H1 (cell line): Measurements from ENCODE around the gene INO80. TPM values are rescaled to one million over a fixed set of nuclear protein-coding genes. Genes with fewer than 3 reads are reported as not detected.

ENCODE experiments used
- CEBPB ChIP-seq: IDR thresholded peaks from 2 replicates; pipeline ENCODE4 v1.6.1; 2012; ENCODE audit warnings: low read depth, low read length
- CHD2 ChIP-seq: IDR thresholded peaks from 2 replicates; pipeline ENCODE4 v1.6.1; 2012; ENCODE audit warnings: low read length, improper control_type of control experiment
- CTBP2 ChIP-seq: IDR thresholded peaks from 2 replicates; pipeline ENCODE4 v1.7.0; 2011; ENCODE audit warnings: borderline replicate concordance, mild to moderate bottlenecking, moderate library complexity, mixed read lengths, low read length; ENCODE audit not compliant: insufficient read depth, insufficient read length
- EGR1 ChIP-seq: IDR thresholded peaks from 2 replicates; pipeline ENCODE4 v1.6.1; 2011; ENCODE audit warnings: low read depth, low read length, borderline replicate concordance
- GABPA ChIP-seq: IDR thresholded peaks from 2 replicates; pipeline ENCODE4 v1.6.1; 2011; ENCODE audit warnings: mild to moderate bottlenecking, low read length, moderate library complexity, borderline replicate concordance; ENCODE audit not compliant: insufficient read depth
- KDM1A ChIP-seq: fragments of 200-600, 300-600 bp; sonication (generic); IDR thresholded peaks from 2 replicates; pipeline ENCODE4 v1.7.1; 2016; ENCODE audit warnings: mild to moderate bottlenecking, low read length, borderline replicate concordance
- KDM4A ChIP-seq: IDR thresholded peaks from one replicate; pipeline ENCODE4 v1.7.1; 2012; ENCODE audit warnings: low read depth, mild to moderate bottlenecking, moderate library complexity, low read length, inconsistent platforms; ENCODE audit not compliant: severe bottlenecking
- MAFK ChIP-seq: IDR thresholded peaks from 2 replicates; pipeline ENCODE4 v1.6.1; 2012; ENCODE audit warnings: low read depth, mild to moderate bottlenecking, improper control_type of control experiment, low read length
- PHF8 ChIP-seq: fragments of 200-600 bp; sonication (generic); conservative IDR thresholded peaks from 2 replicates; pipeline ENCODE4 v1.7.1; 2012; ENCODE audit warnings: low read depth, mild to moderate bottlenecking, inconsistent platforms, low read length, moderate library complexity
- RAD21 ChIP-seq, 2 experiments: IDR thresholded peaks in 1 of 2; conservative IDR thresholded peaks in 1 of 2; 2 replicates each; pipeline ENCODE4 v1.6.1; 2011; ENCODE audit warnings: low read depth in 2 of 2, low read length in 2 of 2, improper control_type of control experiment in 1 of 2, inconsistent platforms in 1 of 2, mild to moderate bottlenecking in 1 of 2, moderate library complexity in 1 of 2
- RFX5 ChIP-seq: IDR thresholded peaks from 2 replicates; pipeline ENCODE4 v1.6.1; 2011; ENCODE audit warnings: low read depth, low read length, improper control_type of control experiment, borderline replicate concordance
- SP1 ChIP-seq: IDR thresholded peaks from 2 replicates; pipeline ENCODE4 v1.6.1; 2011; ENCODE audit warnings: low read depth, low read length
- SP2 ChIP-seq: IDR thresholded peaks from 2 replicates; pipeline ENCODE4 v1.6.1; 2012; ENCODE audit warnings: mild to moderate bottlenecking, low read length, inconsistent platforms
- SUZ12 ChIP-seq: fragments of 200-600 bp; sonication (generic); IDR thresholded peaks from 2 replicates; pipeline ENCODE4 v1.6.1; 2012; ENCODE audit warnings: mild to moderate bottlenecking, inconsistent platforms, low read length, moderate library complexity, mixed read lengths
- TBP ChIP-seq: IDR thresholded peaks from 2 replicates; pipeline ENCODE4 v1.6.1; 2011; ENCODE audit warnings: low read depth, low read length, improper control_type of control experiment
- TCF12 ChIP-seq: IDR thresholded peaks from 2 replicates; pipeline ENCODE4 v1.6.1; 2011; ENCODE audit warnings: low read depth, mild to moderate bottlenecking, low read length
- TEAD4 ChIP-seq: IDR thresholded peaks from 2 replicates; pipeline ENCODE4 v1.6.1; 2012; ENCODE audit warnings: low read depth, low read length, inconsistent platforms, mixed read lengths
- USF2 ChIP-seq: IDR thresholded peaks from 2 replicates; pipeline ENCODE4 v1.6.1; 2011; ENCODE audit warnings: low read length, improper control_type of control experiment
- polyA plus RNA-seq, 7 experiments: library from polyadenylated mRNA; depleted of rRNA in 3 of 7; stranded (reverse) in 5 of 7; unstranded in 2 of 7; fragments of >200 nt in 5 of 7; fragments of 200-250 nt in 2 of 7; gene quantifications; 1 replicate in 5 of 7; 2 replicates in 1 of 7; 4 replicates in 1 of 7; pipeline versions ENCODE4 v1.2.1 to v1.2.3, GENCODE V29; 2011 to 2013; ENCODE audit warnings: missing spikeins in 2 of 7, mixed read lengths in 2 of 7
- total RNA-seq: library from RNA; stranded (reverse); fragmentation: NEBNext Ultra II Directional; extraction: Animal tissue kit (Norgen Biotek cat#: 25700); gene quantifications from 2 replicates; pipeline ENCODE4 v1.2.1, GENCODE V29; 2021
- TF ChIP-seq, protein P1 (sequence below), 3 experiments: IDR thresholded peaks; 1 replicate in 2 of 3; 2 replicates in 1 of 3; pipeline versions ENCODE4 v1.5.1 to v1.6.1; 2011; ENCODE audit warnings: low read length in 3 of 3, mild to moderate bottlenecking in 3 of 3, inconsistent platforms in 2 of 3, low read depth in 1 of 3, moderate library complexity in 1 of 3; ENCODE audit not compliant: insufficient read depth in 1 of 3; ENCODE audit errors: control extremely low read depth in 1 of 3

INO80 gene
- total and polyA plus RNA-seq, 2 of the 8 experiments (the other 6 are each of a cell fraction or from before 2014, with no cell fraction given), result 4.3 to 24.5 TPM

DNA sequence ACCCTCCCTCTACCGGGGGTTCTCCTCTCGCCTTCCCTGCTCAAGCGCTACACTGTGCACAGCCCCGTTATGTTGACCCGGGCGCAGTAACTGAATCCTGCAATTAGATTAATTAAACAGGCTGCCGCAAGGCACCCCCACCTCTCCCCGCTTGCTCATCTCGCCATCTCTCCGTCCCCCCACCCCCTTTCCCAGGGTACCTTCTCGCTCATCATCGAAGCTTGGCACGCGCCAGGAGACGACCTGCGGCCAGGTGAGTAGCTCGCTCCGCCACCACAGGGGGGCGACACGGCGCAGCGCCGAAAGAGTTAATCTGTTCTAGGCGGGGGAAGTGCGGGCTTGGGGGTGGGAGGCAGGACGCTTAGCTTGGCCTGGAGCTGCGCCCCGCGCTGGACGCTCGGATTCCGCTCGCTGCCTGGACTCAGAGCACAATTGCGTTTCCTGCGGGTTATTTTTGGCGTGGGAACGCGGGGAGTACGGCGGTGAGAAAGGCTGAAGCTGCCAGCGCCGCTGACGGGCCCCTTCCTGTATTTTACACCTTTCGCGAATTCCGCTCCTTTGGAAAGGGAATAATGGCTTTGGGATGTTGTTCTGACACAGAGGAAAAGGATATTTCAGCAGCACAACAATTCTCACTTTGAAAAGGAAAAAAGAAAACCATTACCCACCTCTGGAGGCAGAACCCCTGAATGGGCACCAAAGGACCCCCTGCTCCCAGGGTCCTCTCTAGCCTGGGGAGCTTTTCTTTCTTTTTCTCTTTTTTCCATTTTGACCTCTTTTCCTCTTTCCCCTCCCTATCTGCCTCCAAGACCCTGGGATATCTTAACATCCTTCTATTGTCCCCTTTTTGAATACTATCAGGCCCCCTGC lies 185.4 kb downstream of the INO80 start (continued):
- TF ChIP-seq RAD21 (IDR thresholded peaks at IDR 0.05 in 1 of 2, conservative IDR thresholded peaks at IDR 0.05 in 1 of 2; ENCODE audit: low read depth in 2 of 2, low read length in 2 of 2), result peak; percentile 42 to 55
- peak; percentile 79; the same call in 1 of the 2 replicates for TF ChIP-seq KDM1A
- TF ChIP-seq SUZ12, result no peak; the same call in 1 of the 2 replicates
- no peak for TF ChIP-seq KDM4A
- TF ChIP-seq GABPA, result peak; percentile 60; the same call in 1 of the 2 replicates
- TF ChIP-seq CHD2, result no peak
- TF ChIP-seq USF2, result no peak
- no peak for TF ChIP-seq TBP
- no peak for TF ChIP-seq PHF8
- TF ChIP-seq TCF12, result 0 out of 2 replicates have a peak, but pooled peaks have one; percentile 20
- TF ChIP-seq EGR1, result peak; percentile 67
- no peak for TF ChIP-seq CEBPB
- TF ChIP-seq SP1, result no peak
- no peak for TF ChIP-seq MAFK
- TF ChIP-seq TEAD4, result 0 out of 2 replicates have a peak, but pooled peaks have one; percentile 25
- TF ChIP-seq CTBP2, result peak; percentile 51
- TF ChIP-seq, protein P1, sequence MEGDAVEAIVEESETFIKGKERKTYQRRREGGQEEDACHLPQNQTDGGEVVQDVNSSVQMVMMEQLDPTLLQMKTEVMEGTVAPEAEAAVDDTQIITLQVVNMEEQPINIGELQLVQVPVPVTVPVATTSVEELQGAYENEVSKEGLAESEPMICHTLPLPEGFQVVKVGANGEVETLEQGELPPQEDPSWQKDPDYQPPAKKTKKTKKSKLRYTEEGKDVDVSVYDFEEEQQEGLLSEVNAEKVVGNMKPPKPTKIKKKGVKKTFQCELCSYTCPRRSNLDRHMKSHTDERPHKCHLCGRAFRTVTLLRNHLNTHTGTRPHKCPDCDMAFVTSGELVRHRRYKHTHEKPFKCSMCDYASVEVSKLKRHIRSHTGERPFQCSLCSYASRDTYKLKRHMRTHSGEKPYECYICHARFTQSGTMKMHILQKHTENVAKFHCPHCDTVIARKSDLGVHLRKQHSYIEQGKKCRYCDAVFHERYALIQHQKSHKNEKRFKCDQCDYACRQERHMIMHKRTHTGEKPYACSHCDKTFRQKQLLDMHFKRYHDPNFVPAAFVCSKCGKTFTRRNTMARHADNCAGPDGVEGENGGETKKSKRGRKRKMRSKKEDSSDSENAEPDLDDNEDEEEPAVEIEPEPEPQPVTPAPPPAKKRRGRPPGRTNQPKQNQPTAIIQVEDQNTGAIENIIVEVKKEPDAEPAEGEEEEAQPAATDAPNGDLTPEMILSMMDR (IDR thresholded peaks at IDR 0.05; ENCODE audit: control extremely low read depth in 1 of 3, insufficient read depth in 1 of 3, low read depth in 1 of 3, low read length in 3 of 3), result peak in 2 of 3 experiments; percentile 60 to 78; a peak in 3 of 4 replicates
- no peak for TF ChIP-seq SP2
- no peak for TF ChIP-seq RFX5
- TF ChIP-seq, all 59 proteins: peak for 16
